ENCODE results near the gene SNX17.
"Not testable (repeated sequence)": the region's sequence is repeated elsewhere in the genome, so short reads cannot be mapped to it uniquely, and the experiment has no call there.

The SNX17 gene

GRCh38 chr2:27400348-27401135 lies 30.1 kb downstream of the SNX17 start:
- DNase-seq = no peak

GRCh38 chr2:27407798-27408491 lies 37.5 kb downstream of the SNX17 start:
- peak; percentile 37 for DNase-seq

GRCh38 chr2:27408601-27409320 lies 38.3 kb downstream of the SNX17 start:
- DNase-seq = no peak

GRCh38 chr2:27409321-27410073 lies 39.1 kb downstream of the SNX17 start, which contains the start of gene PPM1G:
PPM1G (minus strand) TSS chr2:27409591; CDS start chr2:27409422, 169 bp downstream.
- peak; percentile 94 for DNase-seq

- DNase-seq = no peak
These were observed 42.2 kb downstream of the SNX17 start for GRCh38 chr2:27412419-27413152.

- DNase-seq = no peak
These were observed 45.7 kb downstream of the SNX17 start for GRCh38 chr2:27416151-27416550.

GRCh38 chr2:27420996-27421395 lies 50.6 kb downstream of the SNX17 start:
- no peak for DNase-seq

GRCh38 chr2:27421660-27422250 lies 51.3 kb downstream of the SNX17 start:
- no peak for DNase-seq

- no peak for DNase-seq
These were observed 52.5 kb downstream of the SNX17 start for GRCh38 chr2:27422958-27423357.

- not testable (repeated sequence) for DNase-seq
These were observed 54.6 kb downstream of the SNX17 start for GRCh38 chr2:27425039-27425438.

All from NCI-H2029 (cell line).